Measurements from ENCODE around the gene IQSEC3.
"Not testable (repeated sequence)": the region's sequence is repeated elsewhere in the genome, so short reads cannot be mapped to it uniquely, and the experiment has no call there.

IQSEC3 gene

GRCh38 chr12:66782-67504 is 376 bp downstream of the IQSEC3 start:
- DNase-seq (ENCODE audit: low spot score in 2 of 2); H3K27ac Mint-ChIP-seq; H3K4me3 Mint-ChIP-seq; H3K9me3 Mint-ChIP-seq; H3K36me3 Mint-ChIP-seq; H3K4me1 Mint-ChIP-seq: not testable (repeated sequence)
- peak; percentile 84 for ATAC-seq

GRCh38 chr12:69677-70076 is 3.1 kb downstream of the IQSEC3 start:
- ATAC-seq, result not testable (repeated sequence)

GRCh38 chr12:70541-70940 is 4.0 kb downstream of the IQSEC3 start:
- not testable (repeated sequence) for H3K4me3 Mint-ChIP-seq; H3K36me3 Mint-ChIP-seq; H3K27ac Mint-ChIP-seq; ATAC-seq; H3K4me1 Mint-ChIP-seq; H3K9me3 Mint-ChIP-seq; DNase-seq (ENCODE audit: low spot score in 2 of 2)

More at GRCh38 chr12:69677-70076, 3.1 kb downstream of the IQSEC3 start:
- DNase-seq (ENCODE audit: low spot score in 2 of 2); H3K4me3 Mint-ChIP-seq; H3K36me3 Mint-ChIP-seq; H3K27ac Mint-ChIP-seq; H3K4me1 Mint-ChIP-seq; H3K9me3 Mint-ChIP-seq: not testable (repeated sequence)

DNA sequence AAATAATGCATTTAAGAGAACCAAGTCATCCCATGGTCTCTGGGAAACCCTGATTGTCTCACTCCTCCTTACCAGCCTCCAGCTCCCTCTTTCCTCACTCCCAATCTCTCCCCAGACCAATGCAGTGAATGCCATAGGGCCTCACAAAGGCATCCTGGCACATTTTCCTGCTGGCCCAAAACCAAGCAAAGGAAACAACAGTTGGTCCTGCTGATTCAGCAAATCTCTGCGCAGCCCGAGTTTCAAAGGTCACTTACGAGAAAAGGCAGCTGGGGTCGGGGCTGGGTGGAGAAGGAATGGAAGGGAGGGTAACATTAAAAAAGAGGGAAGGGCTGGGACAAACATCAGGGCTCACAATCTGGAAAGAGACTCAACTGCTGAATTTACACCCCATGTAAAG is 5.5 kb downstream of the IQSEC3 start:
- not testable (repeated sequence) for ATAC-seq; H3K36me3 Mint-ChIP-seq; H3K4me1 Mint-ChIP-seq; H3K4me3 Mint-ChIP-seq; H3K27ac Mint-ChIP-seq; H3K9me3 Mint-ChIP-seq; DNase-seq (ENCODE audit: low spot score in 2 of 2)

DNA sequence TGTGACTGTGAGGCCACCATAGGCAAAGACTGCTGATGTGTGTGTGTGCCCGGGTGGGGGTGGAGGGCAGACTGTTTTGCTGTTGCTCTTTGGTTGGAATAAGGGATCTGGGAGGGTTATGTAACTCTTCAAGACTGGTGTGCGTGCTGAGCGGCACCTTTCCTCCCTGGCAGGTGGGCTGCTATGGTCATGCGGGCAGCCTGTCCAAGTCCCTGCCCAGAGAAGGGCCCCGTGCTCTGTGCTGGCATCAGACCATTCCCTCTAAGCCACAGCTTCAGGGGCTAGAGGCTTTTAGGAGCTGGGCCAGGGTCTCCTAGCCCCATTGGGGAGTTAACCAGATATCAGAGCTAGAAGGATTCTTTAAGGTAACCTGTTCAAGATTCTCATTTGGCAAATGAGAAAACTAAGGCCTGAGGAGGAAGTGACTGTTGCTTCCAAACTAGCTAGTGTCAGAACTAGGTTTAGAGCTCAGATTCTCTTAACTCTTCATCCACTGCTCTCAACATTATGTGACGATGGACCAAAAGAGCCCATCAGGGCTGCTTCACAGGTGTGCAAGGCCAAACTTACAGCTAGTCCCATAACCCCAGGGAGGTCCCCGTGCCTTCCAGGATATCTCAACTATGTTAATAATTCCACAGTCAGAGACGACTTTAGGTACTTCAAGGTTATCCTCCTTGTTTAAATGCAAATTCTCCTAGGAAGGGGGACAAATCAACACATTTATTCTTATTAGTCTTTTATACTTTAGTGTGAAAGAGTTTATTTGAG is 8.0 kb downstream of the IQSEC3 start:
- H3K4me1 Mint-ChIP-seq; H3K4me3 Mint-ChIP-seq; H3K9me3 Mint-ChIP-seq; DNase-seq (ENCODE audit: low spot score in 2 of 2); H3K36me3 Mint-ChIP-seq; ATAC-seq; H3K27ac Mint-ChIP-seq: not testable (repeated sequence)

DNA sequence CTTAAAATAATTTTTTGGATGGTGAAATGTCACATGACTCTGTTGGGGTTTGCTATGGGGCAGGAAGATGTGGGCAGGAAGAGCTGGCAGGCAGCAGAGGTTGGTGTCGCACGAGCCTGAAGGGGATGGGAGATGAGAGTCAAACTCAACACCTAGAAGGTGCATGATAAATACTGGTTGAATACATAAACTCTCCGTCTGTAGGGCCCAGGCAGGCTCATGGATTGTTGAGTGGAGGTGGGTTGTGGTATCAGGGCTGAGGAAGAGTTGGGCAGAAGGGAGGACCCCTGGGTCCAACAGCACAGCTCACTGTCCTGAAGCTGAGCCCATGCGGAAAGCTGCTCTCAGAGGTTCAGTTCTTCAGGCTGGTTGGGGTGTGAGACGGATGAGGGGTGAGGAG is 9.0 kb downstream of the IQSEC3 start:
- H3K36me3 Mint-ChIP-seq; H3K4me3 Mint-ChIP-seq; H3K4me1 Mint-ChIP-seq; DNase-seq (ENCODE audit: low spot score in 2 of 2); H3K9me3 Mint-ChIP-seq; ATAC-seq; H3K27ac Mint-ChIP-seq: not testable (repeated sequence)

GRCh38 chr12:76102-76501 is 9.5 kb downstream of the IQSEC3 start:
- not testable (repeated sequence) for H3K4me1 Mint-ChIP-seq; H3K36me3 Mint-ChIP-seq; H3K4me3 Mint-ChIP-seq; DNase-seq (ENCODE audit: low spot score in 2 of 2); H3K27ac Mint-ChIP-seq; ATAC-seq; H3K9me3 Mint-ChIP-seq

DNA sequence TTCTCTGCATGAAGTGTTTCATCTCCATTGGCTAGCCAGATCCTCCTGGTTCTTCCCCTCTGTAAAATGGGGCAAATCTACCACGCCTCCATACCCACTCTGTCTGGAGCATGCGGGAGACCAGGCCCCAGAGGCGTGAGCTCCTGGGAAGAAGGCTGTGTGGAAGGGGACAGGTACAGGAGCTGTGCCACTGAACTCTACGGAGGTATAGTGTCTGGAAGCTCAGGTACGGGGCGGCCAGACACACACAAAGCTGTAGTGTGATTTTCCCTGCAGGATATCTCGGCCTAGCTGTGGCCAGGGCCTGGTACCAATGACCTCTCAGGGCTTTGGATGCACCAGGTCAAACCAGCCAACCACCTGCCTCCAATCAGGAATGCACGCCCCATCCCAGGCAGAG is 10.0 kb downstream of the IQSEC3 start:
- not testable (repeated sequence) for DNase-seq (ENCODE audit: low spot score in 2 of 2); ATAC-seq; H3K9me3 Mint-ChIP-seq; H3K4me1 Mint-ChIP-seq; H3K4me3 Mint-ChIP-seq; H3K36me3 Mint-ChIP-seq; H3K27ac Mint-ChIP-seq

DNA sequence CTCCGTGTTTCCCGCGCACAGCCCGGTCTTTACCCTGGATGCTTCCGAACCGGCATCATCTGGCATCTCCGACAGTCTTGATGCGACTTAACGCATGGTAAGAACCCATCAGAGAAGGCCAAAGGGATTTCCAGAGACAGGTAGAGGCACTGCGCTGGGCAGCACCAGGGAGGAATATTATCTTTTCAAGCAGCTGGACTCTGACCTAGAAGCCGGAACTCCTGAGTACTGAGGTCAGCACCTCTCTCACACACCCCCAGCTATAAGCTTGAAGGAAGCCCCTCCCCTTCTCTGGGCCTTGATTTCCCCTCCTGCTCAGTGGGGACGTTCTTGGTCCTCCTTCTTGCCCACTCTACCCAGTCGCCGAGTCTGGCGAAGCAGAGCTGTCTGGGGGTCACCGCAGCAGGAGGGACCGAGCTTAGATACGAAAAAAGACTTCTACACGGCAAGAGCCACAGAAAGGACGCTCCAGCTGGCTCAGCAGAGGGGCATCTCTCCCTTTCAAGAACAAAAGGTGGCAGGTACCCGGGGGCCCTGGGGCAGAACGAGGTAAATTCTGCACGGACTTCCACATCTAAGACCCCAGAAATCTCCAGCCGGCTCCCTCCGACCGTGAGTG is 10.6 kb downstream of the IQSEC3 start:
- not testable (repeated sequence) for DNase-seq (ENCODE audit: low spot score in 2 of 2); H3K36me3 Mint-ChIP-seq; H3K4me1 Mint-ChIP-seq; H3K9me3 Mint-ChIP-seq; H3K4me3 Mint-ChIP-seq; ATAC-seq; H3K27ac Mint-ChIP-seq

DNA sequence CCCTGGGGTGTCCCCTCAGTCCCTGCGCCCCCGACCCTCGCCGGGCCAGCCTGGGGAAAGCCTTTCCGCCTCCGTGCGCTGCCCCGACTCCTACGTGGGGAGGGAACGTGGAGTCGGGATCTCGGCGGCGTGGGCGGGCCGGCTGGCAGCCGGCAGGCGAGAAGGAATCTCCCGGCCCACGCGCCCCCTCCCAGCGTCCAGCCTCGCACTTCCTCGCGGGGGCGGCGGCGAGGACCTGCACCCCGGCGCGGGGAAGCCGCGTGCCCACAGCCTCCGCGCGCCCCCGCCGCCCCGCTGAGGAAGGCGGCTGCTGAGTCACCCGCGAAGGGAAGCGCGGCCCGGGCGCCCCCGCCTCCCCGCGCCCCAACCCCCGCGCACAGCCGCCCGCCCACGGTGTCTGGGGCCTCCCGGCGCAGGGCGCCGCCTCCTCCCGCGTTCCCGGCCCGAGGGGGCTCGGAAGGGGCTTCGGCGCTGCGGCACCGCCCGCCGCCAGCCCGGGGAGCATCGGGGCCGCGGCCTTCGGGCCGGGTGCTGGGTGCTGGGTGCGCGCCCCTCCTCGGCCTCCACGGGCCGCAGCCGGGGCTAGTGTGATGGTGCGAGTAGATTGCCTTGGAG is 11.3 kb downstream of the IQSEC3 start:
- ATAC-seq; H3K4me3 Mint-ChIP-seq; DNase-seq (ENCODE audit: low spot score in 2 of 2); H3K36me3 Mint-ChIP-seq; H3K27ac Mint-ChIP-seq; H3K9me3 Mint-ChIP-seq; H3K4me1 Mint-ChIP-seq: not testable (repeated sequence)

- no peaks in the 10 kb centered on the region for H3K9me3 Mint-ChIP-seq
- ATAC-seq, result no peak
- DNase-seq (ENCODE audit: low spot score in 2 of 2), result no peak
- no peaks in the 10 kb centered on the region for H3K4me1 Mint-ChIP-seq
- no peak overlapping the region for H3K4me3 Mint-ChIP-seq
- no peaks in the 10 kb centered on the region for H3K36me3 Mint-ChIP-seq
- no peak overlapping the region for H3K27ac Mint-ChIP-seq
Observed at GRCh38 chr12:78981-79380, 12.4 kb downstream of the IQSEC3 start.

- ATAC-seq (no peak), DNase-seq (ENCODE audit: low spot score in 2 of 2) (no peak)
- no peak overlapping the region for H3K4me3 Mint-ChIP-seq
- H3K36me3 Mint-ChIP-seq, result no peaks in the 10 kb centered on the region
- no peak overlapping the region for H3K27ac Mint-ChIP-seq
- no peaks in the 10 kb centered on the region for H3K9me3 Mint-ChIP-seq
- no peaks in the 10 kb centered on the region for H3K4me1 Mint-ChIP-seq
Observed at GRCh38 chr12:80681-81190, 14.2 kb downstream of the IQSEC3 start.

DNA sequence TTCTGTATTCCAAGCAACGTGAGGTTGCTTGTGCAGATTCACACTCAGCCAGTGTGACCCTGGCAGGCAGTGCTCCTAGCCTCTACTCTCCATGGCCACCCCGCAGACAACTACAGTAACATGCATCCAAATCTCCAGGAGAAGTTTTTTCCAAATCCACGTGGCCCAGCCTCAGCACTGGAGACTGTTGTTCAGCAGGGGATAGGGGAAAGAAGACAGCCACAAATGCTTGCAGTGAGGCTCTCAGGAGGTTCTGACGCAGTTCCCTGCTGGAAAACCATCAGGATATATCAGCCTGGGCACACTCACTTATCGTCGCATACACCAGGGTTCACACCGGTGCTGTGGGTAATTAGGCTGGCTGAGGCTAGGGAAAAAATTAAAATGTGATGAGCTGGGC is 16.2 kb downstream of the IQSEC3 start:
- H3K36me3 Mint-ChIP-seq, result no peaks in the 10 kb centered on the region
- no peaks in the 10 kb centered on the region for H3K9me3 Mint-ChIP-seq
- H3K4me3 Mint-ChIP-seq, result no peak overlapping the region
- no peak overlapping the region for H3K27ac Mint-ChIP-seq
- H3K4me1 Mint-ChIP-seq, result no peaks in the 10 kb centered on the region
- no peak for ATAC-seq
- DNase-seq (ENCODE audit: low spot score in 2 of 2), result no peak

GRCh38 chr12:84056-84455 is 17.5 kb downstream of the IQSEC3 start:
- no peaks in the 10 kb centered on the region for H3K4me1 Mint-ChIP-seq
- no peaks in the 10 kb centered on the region for H3K36me3 Mint-ChIP-seq
- DNase-seq (ENCODE audit: low spot score in 2 of 2), result no peak
- ATAC-seq, result no peak
- H3K4me3 Mint-ChIP-seq, result no peak overlapping the region
- no peaks in the 10 kb centered on the region for H3K9me3 Mint-ChIP-seq
- H3K27ac Mint-ChIP-seq, result no peak overlapping the region

DNA sequence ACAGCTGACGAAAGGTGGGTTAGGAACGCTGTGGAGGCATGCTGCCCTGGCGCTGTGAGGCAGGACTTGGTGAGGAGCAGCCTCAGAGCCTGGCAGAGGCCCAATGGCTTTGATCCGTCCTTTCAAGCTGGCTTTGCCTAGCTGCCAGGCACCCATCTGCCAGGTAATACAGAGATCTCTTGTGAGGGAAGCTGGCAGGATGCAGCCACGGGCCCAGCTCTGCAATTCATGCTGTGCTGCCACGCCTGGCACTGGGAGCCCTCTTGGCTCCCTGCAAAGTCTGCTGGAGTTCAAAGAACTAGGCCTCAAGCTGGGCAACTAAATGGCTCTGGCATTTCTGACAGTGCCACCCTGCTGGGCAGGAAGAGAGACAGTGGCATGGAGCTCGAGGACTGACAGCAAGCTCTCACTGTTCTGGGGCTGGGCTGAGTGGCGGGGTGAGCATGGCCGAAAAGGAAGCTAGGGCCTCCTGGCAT is 18.7 kb downstream of the IQSEC3 start:
- Mint-ChIP-seq H3K9me3 (peaks cover 2% of the 10 kb centered on the region), H3K4me1 (no peaks in the 10 kb centered on the region), H3K4me3 (no peak overlapping the region), H3K27ac (no peak overlapping the region), H3K36me3 (no peaks in the 10 kb centered on the region)
- no peak for DNase-seq (ENCODE audit: low spot score in 2 of 2)
- no peak for ATAC-seq

Data from stimulated activated effector memory CD8-positive, alpha-beta T cell treated with anti-CD3 and anti-CD28 coated beads, Interleukin-12 subunit alpha, Interleukin-12 subunit beta, amount 100 ng/mL, for 72 hours (primary cell).